DLD1 (cell line): ENCODE measurements around the gene TACC2.

Experiments used
- in situ Hi-C: cut with HindIII; loops from 2 replicates; pipeline ENCODE4 v1.10.0; 2017; ENCODE audit warnings: low sequenced_read_pairs

The TACC2 gene

DNA sequence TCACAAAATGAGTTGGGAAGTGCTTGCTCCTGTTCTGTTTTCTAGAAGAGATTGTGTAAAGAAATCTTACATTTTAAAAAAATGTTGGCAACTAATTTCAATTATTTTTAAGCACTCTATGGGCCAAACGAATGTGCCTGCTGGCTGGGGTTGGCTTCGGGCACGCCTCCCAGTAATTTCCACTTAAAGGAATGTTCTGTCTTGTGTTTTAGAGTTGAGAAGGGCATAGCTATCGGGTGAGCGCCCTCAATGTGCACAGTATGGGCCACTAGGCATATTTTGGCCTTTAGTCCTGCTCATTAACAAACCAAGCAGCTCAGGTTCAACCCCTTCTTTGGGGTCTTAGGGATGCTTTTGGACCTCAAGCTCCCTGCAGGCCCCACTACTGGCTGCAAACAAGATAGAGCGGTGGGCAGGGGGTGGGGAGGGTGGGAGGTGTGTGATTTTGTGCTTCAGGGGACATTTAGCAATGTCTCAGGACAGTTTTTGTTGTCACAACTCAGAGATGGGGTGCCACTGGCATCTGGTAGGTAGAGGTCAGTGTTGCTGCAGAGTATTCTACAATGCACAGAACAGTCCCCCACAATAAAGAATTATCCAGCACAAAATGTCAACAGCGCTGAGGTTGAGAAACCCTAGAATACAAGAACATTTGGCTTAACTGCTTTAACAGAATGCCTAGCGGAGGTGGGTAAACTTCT lies 40.7 kb downstream of the TACC2 start:
- in situ Hi-C loops, result no loop called here

GRCh38 chr10:122030200-122030552 lies 41.2 kb downstream of the TACC2 start:
- in situ Hi-C loops, result no loop called here

DNA sequence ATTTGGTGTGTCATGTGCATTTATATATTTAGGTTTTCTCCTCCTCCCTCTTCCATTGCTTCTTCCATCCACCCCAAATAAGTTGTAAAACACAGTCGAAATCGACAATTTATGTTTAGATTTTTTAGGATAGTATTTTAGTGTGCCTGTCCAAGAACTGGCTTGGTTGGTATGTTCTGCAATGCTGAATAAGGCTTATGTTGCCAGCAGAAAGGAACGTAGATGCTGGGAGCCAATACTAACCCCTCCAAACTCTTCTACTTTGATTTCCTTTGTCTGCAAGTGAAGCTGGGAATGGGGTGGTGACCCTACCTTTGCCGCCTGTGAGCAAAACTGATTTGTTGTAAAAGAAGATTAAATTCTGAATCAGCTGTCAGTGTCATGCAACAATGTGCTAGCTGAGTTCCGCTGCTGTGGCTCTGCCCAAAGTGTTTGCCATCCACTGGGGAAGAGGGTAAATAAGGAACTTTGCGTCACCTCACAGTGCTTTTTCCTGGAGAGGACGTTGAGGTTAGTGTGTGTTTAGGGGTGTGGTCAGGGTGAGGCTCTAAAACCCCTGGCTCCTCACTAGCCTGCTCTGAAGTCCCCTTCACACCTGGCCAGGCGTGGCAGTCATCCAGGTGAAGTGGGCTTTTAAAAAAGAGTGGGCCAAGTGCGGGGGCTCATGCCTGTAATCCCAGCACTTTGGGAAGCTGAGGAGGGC lies 44.4 kb downstream of the TACC2 start:
- in situ Hi-C loops, result no loop called here

GRCh38 chr10:122034149-122034756 lies 45.3 kb downstream of the TACC2 start:
- in situ Hi-C loops, result no loop called here

GRCh38 chr10:122040786-122041185 lies 51.8 kb downstream of the TACC2 start:
- in situ Hi-C loops, result no loop called here

DNA sequence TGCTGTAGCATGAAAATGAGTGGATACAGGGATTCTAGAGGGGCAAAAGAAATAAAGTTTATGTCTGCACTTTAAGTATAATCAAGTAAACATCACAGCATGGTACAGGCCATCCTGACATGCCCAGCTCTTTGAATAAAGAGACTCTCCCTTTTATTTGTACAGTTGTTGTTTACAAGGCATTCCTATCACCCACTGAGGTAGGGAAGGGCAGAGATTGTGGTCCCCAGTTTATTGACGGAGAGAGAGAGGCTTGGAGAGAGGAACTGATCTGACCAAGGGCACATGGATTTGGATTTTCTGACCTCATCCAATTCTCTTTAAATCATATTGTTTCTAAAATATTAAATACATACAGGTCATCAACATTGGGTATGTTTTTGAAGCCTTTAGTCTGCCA lies 53.9 kb downstream of the TACC2 start:
- in situ Hi-C loops, result no loop called here

GRCh38 chr10:122044045-122044661 lies 55.2 kb downstream of the TACC2 start:
- in situ Hi-C loops, result no loop called here

- in situ Hi-C loops, result no loop called here
Measured at GRCh38 chr10:122044713-122045112, 55.8 kb downstream of the TACC2 start.

GRCh38 chr10:122045212-122045611 lies 56.2 kb downstream of the TACC2 start:
- in situ Hi-C loops, result no loop called here

GRCh38 chr10:122047560-122047959 lies 58.6 kb downstream of the TACC2 start:
- in situ Hi-C loops, result no loop called here

GRCh38 chr10:122049076-122049475 lies 60.1 kb downstream of the TACC2 start:
- in situ Hi-C loops, result no loop called here

GRCh38 chr10:122050311-122050710 lies 61.3 kb downstream of the TACC2 start:
- in situ Hi-C loops, result no loop called here

GRCh38 chr10:122050811-122051210 lies 61.8 kb downstream of the TACC2 start:
- in situ Hi-C loops, result no loop called here

DNA sequence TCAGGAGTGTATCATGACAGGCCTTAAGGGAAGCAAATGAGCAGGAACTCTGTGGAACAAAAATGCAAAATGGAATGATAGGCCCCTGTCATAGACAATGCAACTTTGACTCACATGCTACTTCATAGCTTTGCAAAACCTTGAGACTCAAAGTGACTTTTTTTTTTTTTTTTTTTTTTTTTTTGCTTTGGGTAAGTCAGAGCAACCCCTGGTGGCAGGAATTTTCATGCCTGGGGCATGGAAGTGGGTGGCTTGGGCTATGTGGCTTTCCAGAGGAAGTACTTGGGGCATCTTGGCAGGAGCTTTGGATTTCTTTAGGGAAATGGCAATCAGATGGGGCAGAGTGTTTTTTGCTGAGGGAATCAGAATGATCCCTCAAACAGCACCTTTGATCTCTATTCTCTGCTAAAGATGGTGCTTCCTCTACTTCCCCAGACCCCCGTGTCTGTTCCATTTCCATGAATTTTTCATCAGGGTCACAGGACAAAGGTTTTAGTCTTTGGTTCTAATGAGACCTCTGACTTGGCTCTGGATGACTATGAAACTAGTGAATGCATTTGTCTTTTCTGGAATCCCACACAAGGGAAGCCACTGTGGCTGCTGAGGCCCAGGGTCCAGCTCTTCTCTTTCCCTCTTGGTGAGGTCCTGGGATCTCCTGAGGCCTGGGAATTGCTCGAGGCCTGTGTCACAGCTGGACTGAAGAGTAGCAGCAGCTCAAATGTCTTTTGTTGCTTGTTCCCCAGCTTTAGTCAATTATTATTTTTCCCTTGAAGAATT lies 62.8 kb downstream of the TACC2 start:
- in situ Hi-C loops, result no loop called here

- in situ Hi-C loops, result no loop called here
Measured at GRCh38 chr10:122052701-122053100, 63.7 kb downstream of the TACC2 start.

DNA sequence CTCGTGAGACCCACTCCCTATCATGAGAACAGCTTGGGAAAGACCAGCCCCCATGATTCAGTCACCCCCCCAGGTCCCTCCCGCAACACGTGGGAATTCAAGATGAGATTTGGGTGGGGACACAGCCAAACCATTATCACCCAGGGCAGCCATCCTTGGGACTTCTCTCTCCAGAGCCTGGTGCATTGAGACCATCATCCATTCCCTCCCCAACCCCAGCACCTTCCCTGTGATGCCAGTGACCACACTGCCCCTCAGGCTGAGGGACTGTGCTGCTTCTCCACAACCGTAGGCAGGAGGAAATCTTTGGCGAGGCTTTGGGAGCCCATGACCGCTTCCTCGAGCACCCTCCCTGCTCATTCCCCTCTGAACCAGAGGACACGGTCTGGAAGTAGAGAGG lies 64.4 kb downstream of the TACC2 start:
- in situ Hi-C loops, result no loop called here

DNA sequence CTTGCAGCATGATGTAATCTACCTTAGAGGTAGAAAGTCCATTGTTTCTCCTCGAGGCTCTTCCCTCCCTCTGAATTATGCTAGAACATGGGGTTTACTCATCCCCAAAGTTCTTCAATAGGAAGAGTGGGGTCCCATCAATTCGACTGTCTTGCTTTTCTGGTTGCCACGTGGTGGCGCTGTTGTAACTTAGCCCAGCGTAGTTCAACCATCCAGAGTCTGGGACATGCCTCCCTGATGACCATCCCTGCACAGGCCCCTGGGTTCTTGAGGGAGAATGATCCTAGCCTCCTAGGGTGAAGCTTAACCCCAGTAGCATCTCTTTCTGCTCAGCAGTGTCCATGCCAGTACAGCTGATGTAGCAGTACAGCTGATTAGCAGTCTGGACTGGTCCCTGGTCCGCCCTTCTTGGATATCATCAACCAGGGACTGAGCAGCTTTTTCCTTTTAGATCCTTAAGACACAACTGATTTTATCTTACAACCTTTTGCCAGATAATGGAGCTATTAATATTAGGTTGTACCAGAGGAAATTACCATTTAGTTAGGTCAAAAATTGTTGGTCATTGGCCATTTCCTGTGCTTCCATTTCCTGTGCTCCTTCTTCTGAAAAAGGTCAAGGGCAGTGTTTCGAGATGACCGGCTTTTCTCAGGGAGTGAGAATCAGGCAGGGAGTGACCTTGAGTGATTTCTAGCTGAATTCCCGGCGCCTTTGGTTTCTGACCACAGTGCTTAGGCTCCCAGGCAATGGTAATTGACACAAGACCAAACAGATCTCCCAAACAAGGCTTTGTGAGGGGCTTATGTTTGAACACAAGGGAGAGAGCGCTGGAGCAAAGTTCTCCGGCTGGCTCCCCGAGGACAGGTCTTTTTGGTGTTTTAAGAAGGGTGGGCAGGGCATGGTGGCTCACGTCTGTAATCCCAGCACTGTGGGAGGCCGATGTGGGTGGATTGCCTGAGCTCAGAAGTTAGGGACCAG lies 65.4 kb downstream of the TACC2 start:
- in situ Hi-C loops, result loop anchor here (5.0 kb wide), 1 partner anchor 98 kb away; no protein-coding TSS in a partner anchor

DNA sequence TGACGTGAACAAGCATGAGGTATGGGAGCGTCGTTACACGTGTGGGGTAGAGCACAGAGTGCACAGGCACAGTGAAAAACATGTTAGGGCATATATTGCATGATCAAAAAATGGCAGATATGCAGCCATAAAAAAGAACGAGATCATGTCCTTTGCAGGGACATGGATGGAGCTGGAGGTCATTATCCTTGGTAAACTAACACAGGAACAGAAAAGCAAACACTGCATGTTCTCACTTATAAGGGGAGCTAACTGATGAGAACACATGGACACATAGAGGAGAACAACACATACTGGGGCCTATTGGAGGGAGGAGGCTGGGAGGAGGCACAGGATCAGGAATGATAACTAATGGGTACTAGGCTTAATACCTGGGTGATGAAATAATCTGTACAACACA lies 66.3 kb downstream of the TACC2 start:
- in situ Hi-C loops, result loop anchor here (5.0 kb wide), 1 partner anchor 97 kb away; no protein-coding TSS in a partner anchor

- in situ Hi-C loops, result loop anchor here (5.0 kb wide), 1 partner anchor 96 kb away; no protein-coding TSS in a partner anchor
Measured at GRCh38 chr10:122056431-122057094, 67.6 kb downstream of the TACC2 start.
